ENCODE data around the gene CRYM. TPM values are rescaled to one million over a fixed set of nuclear protein-coding genes. Genes with fewer than 3 reads are reported as not detected.

CRYM gene
- total RNA-seq, 1 donor from 2014 or later = 78.2 TPM

GRCh38 chr16:21218153-21218552, 59.9 kb downstream of the CRYM start:
- DNase-seq = no peak
- ATAC-seq = no peak
- intact Hi-C loops (cut with micrococcal nuclease) = no loop called here

DNA sequence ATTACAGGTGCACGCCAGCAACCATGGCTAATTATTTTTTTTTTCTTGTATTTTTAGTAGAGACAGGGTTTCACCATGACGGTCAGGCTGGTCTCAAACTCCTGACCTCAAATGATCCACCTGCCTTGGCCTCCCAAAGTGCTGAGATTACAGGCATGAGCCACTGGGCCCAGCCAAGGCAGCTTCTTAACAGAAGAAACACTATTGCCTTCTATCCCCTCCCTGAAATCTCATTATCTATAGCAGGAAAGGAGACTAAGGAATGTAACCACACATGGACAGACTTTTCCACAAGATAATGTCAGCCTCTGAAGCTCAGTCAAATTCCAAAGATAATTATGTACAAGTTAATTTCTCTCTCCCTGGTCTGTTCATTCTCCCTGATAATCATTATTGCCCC, 61.0 kb downstream of the CRYM start:
- no peak for DNase-seq
- intact Hi-C loops (cut with micrococcal nuclease) = no loop called here
- ATAC-seq = no peak

DNA sequence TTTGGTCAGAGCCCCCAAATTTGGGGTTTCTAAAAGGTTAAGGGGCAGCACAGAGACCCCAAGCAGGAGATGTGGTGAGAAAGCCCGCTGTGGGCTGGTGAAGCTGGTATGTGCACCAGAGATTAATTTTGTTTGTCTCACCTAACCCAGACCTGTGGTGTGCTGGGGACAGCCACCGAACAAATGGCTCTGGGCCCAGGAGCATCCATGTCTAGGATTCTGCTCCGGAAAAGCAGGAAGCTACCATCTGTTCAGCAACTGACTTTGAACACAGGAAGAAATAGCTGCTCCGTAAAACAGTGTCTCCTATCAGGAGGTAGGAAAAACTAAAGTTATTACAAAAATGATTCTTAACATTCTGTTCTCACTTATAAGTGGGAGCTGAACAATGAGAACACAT, 64.0 kb downstream of the CRYM start:
- no peak for DNase-seq
- intact Hi-C loops (cut with micrococcal nuclease) = no loop called here
- no peak for ATAC-seq

GRCh38 chr16:21211486-21211885, 66.6 kb downstream of the CRYM start, which contains the start of gene ZP2:
TSS of gene ZP2 (minus strand) at chr16:21211574. CDS start at chr16:21211547, 27 bp downstream.
- intact Hi-C loops (cut with micrococcal nuclease) = no loop called here
- ATAC-seq (no peak), DNase-seq (no peak)

Other genes with a start within 250 kb of the CRYM start
- gene DNAH3, start 127.4 kb downstream of the CRYM start, total RNA-seq = 1.1 TPM
- 143 TPM for gene LDAF1, start 119.6 kb downstream of the CRYM start, total RNA-seq
- not detected for gene ZP2, start 66.7 kb downstream of the CRYM start, total RNA-seq
- not detected for gene ANKS4B, start 44.6 kb downstream of the CRYM start, total RNA-seq